Neural cell (in vitro differentiated cells): ENCODE results near the gene ADPRS. TPM values are rescaled to one million over a fixed set of nuclear protein-coding genes. Genes with fewer than 3 reads are reported as not detected.

ENCODE experiments used
- H2AFZ ChIP-seq: fragments of 200-600, 300-800 bp; sonication (generic), shearing (Covaris generic); 2 replicates; pipeline ENCODE4 v1.6.0; 2014; ENCODE audit warnings: low read depth, mild to moderate bottlenecking, antibody characterized with exemption, low read length, moderate library complexity
- H3F3A ChIP-seq: fragments of 200-600 bp; shearing (Covaris generic); 2 replicates; pipeline ENCODE4 v1.6.1; 2016; ENCODE audit warnings: mild to moderate bottlenecking, moderate library complexity, mixed read lengths, antibody characterized with exemption, low read length; ENCODE audit not compliant: insufficient read depth, poor library complexity, severe bottlenecking
- H3K27ac ChIP-seq: fragments of 200-600, 300-800 bp; sonication (generic), shearing (Covaris generic); 2 replicates; pipeline ENCODE4 v1.5.1; 2014; ENCODE audit warnings: mild to moderate bottlenecking, low read length, moderate library complexity
- H3K27me3 ChIP-seq: fragments of 300-800, 200-600 bp; sonication (generic), shearing (Covaris generic); 2 replicates; pipeline ENCODE4 v1.6.0; 2014; ENCODE audit warnings: mild to moderate bottlenecking, low read depth, low read length, moderate library complexity; ENCODE audit not compliant: insufficient read depth
- H3K36me3 ChIP-seq: fragments of 300-800, 200-600 bp; sonication (generic), shearing (Covaris generic); 2 replicates; pipeline ENCODE4 v1.5.1; 2014; ENCODE audit warnings: mild to moderate bottlenecking, antibody characterized with exemption, low read length, moderate library complexity; ENCODE audit not compliant: insufficient read depth
- H3K4me2 ChIP-seq: fragments of 300-800, 200-600 bp; sonication (generic), shearing (Covaris generic); 2 replicates; pipeline ENCODE4 v1.6.0; 2014; ENCODE audit warnings: mild to moderate bottlenecking, low read length
- H3K4me3 ChIP-seq: fragments of 300-800, 200-600 bp; sonication (generic), shearing (Covaris generic); 2 replicates; pipeline ENCODE4 v1.5.1; 2014; ENCODE audit warnings: mild to moderate bottlenecking, low read length, moderate library complexity
- H3K79me2 ChIP-seq: fragments of 200-600 bp; shearing (Covaris generic); replicated peaks from 2 replicates; pipeline ENCODE4 v1.6.0; 2014; ENCODE audit warnings: mild to moderate bottlenecking, low read length, moderate library complexity; ENCODE audit not compliant: insufficient read depth
- H3K9ac ChIP-seq: fragments of 300-800, 200-600 bp; sonication (generic), shearing (Covaris generic); 2 replicates; pipeline ENCODE4 v1.6.1; 2016; ENCODE audit warnings: mild to moderate bottlenecking, low read length, mixed read lengths
- H3K9me2 ChIP-seq: fragments of 200-600 bp; shearing (Covaris generic); 2 replicates; pipeline ENCODE4 v1.6.1; 2016; ENCODE audit warnings: mild to moderate bottlenecking, low read length, mixed read lengths; ENCODE audit not compliant: insufficient read depth
- H3K9me3 ChIP-seq: fragments of 200-600, 300-800 bp; sonication (generic), shearing (Covaris generic); 2 replicates; pipeline ENCODE4 v1.6.1; 2016; ENCODE audit warnings: mild to moderate bottlenecking, mixed run types, low read length, moderate library complexity, mixed read lengths
- H4K20me1 ChIP-seq: fragments of 200-600 bp; shearing (Covaris generic); 2 replicates; pipeline ENCODE4 v1.6.1; 2016; ENCODE audit warnings: mild to moderate bottlenecking, mixed run types; ENCODE audit not compliant: insufficient read depth
- CTCF ChIP-seq: fragments of 450-650 bp; IDR thresholded peaks from 2 replicates; pipeline ENCODE4 v1.5.1; 2014; ENCODE audit warnings: antibody characterized with exemption, mild to moderate bottlenecking, moderate library complexity; ENCODE audit not compliant: poor library complexity, severe bottlenecking
- EP300 ChIP-seq: fragments of 450-650 bp; conservative IDR thresholded peaks from 2 replicates; pipeline ENCODE4 v1.6.1; 2014; ENCODE audit warnings: antibody characterized with exemption, mild to moderate bottlenecking, moderate library complexity; ENCODE audit not compliant: poor library complexity, severe bottlenecking
- EZH2 ChIP-seq: fragments of 200-600, 300-800 bp; shearing (Covaris generic), sonication (generic); IDR thresholded peaks from 2 replicates; pipeline ENCODE4 v1.6.1; 2014; ENCODE audit warnings: antibody characterized with exemption, low read length, borderline replicate concordance, mild to moderate bottlenecking; ENCODE audit not compliant: insufficient read depth, poor library complexity, severe bottlenecking
- MXI1 ChIP-seq: fragments of 450-650 bp; conservative IDR thresholded peaks from 2 replicates; pipeline ENCODE4 v1.6.1; 2014; ENCODE audit warnings: antibody characterized with exemption, mild to moderate bottlenecking; ENCODE audit not compliant: poor library complexity, severe bottlenecking
- POLR2AphosphoS5 ChIP-seq: IDR thresholded peaks from 2 replicates; pipeline ENCODE4 v1.6.1; 2012
- RAD21 ChIP-seq: fragments of 450-650 bp; conservative IDR thresholded peaks from 2 replicates; pipeline ENCODE4 v1.6.1; 2014; ENCODE audit warnings: antibody characterized with exemption, mild to moderate bottlenecking, moderate library complexity
- REST ChIP-seq: IDR thresholded peaks from 2 replicates; pipeline ENCODE4 v1.6.1; 2012; ENCODE audit warnings: borderline replicate concordance
- SMC3 ChIP-seq: fragments of 450-650 bp; conservative IDR thresholded peaks from 2 replicates; pipeline ENCODE4 v1.6.1; 2014; ENCODE audit warnings: antibody characterized with exemption, mild to moderate bottlenecking, moderate library complexity; ENCODE audit not compliant: poor library complexity
- TAF1 ChIP-seq: IDR thresholded peaks from 2 replicates; pipeline ENCODE4 v1.6.1; 2012; ENCODE audit warnings: low read depth
- polyA plus RNA-seq: library from polyadenylated mRNA; depleted of rRNA; stranded (reverse); fragments of >200 nt; gene quantifications from 2 replicates; pipeline ENCODE4 v1.2.3, GENCODE V29; 2014

The ADPRS gene
- polyA plus RNA-seq, 1 donor from 2014 or later: 66.7 TPM

- H3K27ac ChIP-seq: no peak overlapping the region
- no peaks in the 10 kb centered on the region for H3K36me3 ChIP-seq
- H3F3A ChIP-seq: no peaks in the 10 kb centered on the region
- no peaks in the 10 kb centered on the region for H4K20me1 ChIP-seq
- H3K79me2 ChIP-seq: no peaks in the 10 kb centered on the region
- H3K4me2 ChIP-seq: no peak overlapping the region
- H3K9me2 ChIP-seq: no peaks in the 10 kb centered on the region
- no peak overlapping the region for H3K9ac ChIP-seq
- TF ChIP-seq POLR2AphosphoS5 (no peak), EZH2 (no peak), TAF1 (no peak), RAD21 (no peak), SMC3 (no peak), MXI1 (no peak), REST (no peak), EP300 (no peak), CTCF (no peak)
- peaks cover 15% of the 10 kb centered on the region for H3K27me3 ChIP-seq
- H2AFZ ChIP-seq: no peak overlapping the region
- no peaks in the 10 kb centered on the region for H3K9me3 ChIP-seq
- no peak overlapping the region for H3K4me3 ChIP-seq
These were observed 29.9 kb downstream of the ADPRS start for GRCh38 chr1:36118447-36119204.

- H3K4me2 ChIP-seq: no peak overlapping the region
- no peaks in the 10 kb centered on the region for H3K79me2 ChIP-seq
- H2AFZ ChIP-seq: no peak overlapping the region
- H3K4me3 ChIP-seq: no peak overlapping the region
- H3K9me3 ChIP-seq: no peaks in the 10 kb centered on the region
- no peak overlapping the region for H3K27ac ChIP-seq
- H3F3A ChIP-seq: no peaks in the 10 kb centered on the region
- no peaks in the 10 kb centered on the region for H3K9me2 ChIP-seq
- peaks cover 23% of the 10 kb centered on the region for H3K27me3 ChIP-seq
- H4K20me1 ChIP-seq: no peaks in the 10 kb centered on the region
- H3K9ac ChIP-seq: no peak overlapping the region
- no peaks in the 10 kb centered on the region for H3K36me3 ChIP-seq
- no peak for TF ChIP-seq REST
- TF ChIP-seq EP300: no peak
- no peak for TF ChIP-seq POLR2AphosphoS5
- TF ChIP-seq MXI1: no peak
- no peak for TF ChIP-seq SMC3
- no peak for TF ChIP-seq CTCF
- TF ChIP-seq TAF1: no peak
- no peak for TF ChIP-seq RAD21
- TF ChIP-seq EZH2: no peak
These were observed 30.8 kb downstream of the ADPRS start for GRCh38 chr1:36119456-36119855.
